Astrocyte of the spinal cord (primary cell): ENCODE data around the gene TRMT61A.

Source experiments
- DNase-seq: peaks from one replicate; pipeline ENCODE4 v3.0.0; 2011; ENCODE audit warnings: low read depth, low spot score
- H3K4me3 ChIP-seq: 2 replicates; pipeline ENCODE4 v1.5.1; 2011; ENCODE audit warnings: low read depth, mild to moderate bottlenecking, low read length, moderate library complexity
- CTCF ChIP-seq: IDR thresholded peaks from 2 replicates; pipeline ENCODE4 v1.5.1; 2012; ENCODE audit warnings: low read depth, mild to moderate bottlenecking, low read length, inconsistent platforms
- in situ Hi-C: cut with HindIII; loops from 2 replicates; pipeline ENCODE4 v1.10.0; 2017; ENCODE audit warnings: low sequenced_read_pairs

The TRMT61A gene

DNA sequence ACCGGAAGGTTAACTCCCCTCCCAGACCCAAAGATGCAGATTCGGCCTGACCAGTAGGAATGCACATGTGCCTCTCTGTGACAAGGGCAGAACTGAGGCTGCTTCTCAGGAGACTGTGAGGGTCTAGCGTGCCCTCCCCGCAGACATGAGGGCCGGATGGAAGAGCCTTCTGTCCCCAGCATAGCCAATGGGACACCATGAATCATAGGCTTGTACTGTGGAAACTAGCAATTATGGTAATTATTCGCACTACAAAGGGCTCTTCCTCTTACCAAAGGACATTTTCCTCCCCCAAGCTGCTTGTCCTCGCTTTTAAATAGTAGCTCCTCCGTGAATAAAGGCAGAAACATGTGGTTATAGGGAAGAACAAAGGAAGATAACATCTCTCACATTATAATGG is 40.0 kb downstream of the TRMT61A start:
- no peak for DNase-seq
- in situ Hi-C loops: no loop called here
- H3K4me3 ChIP-seq: no peak overlapping the region
- TF ChIP-seq CTCF: no peak

GRCh38 chr14:103569408-103569807 is 40.4 kb downstream of the TRMT61A start:
- no peak for DNase-seq
- in situ Hi-C loops: no loop called here
- H3K4me3 ChIP-seq: no peak overlapping the region
- TF ChIP-seq CTCF: no peak

DNA sequence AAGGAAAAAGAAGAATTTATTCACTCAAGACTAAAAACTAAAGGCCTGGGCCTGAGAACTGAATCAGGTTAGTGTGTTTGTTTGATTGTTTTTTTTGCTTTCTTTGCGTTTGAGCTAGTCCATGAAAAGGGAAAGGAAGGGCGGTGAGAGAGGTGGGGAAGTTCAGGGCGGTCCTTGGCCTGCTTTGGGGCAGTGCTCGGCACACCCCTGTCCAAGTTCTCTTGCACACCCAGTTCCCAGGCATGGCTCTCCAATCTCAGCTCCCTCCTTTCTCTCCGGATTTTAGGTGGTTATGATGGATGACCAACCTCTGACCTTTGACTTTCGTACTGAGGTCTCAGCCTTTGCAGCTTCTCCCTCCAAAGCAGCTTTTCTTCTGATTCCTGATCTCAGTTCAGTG is 45.1 kb downstream of the TRMT61A start:
- no peak for DNase-seq
- no peak overlapping the region for H3K4me3 ChIP-seq
- in situ Hi-C loops: no loop called here
- no peak for TF ChIP-seq CTCF

GRCh38 chr14:103574707-103575285 is 45.8 kb downstream of the TRMT61A start:
- no peak for TF ChIP-seq CTCF
- no peak overlapping the region for H3K4me3 ChIP-seq
- in situ Hi-C loops: no loop called here
- DNase-seq: no peak

DNA sequence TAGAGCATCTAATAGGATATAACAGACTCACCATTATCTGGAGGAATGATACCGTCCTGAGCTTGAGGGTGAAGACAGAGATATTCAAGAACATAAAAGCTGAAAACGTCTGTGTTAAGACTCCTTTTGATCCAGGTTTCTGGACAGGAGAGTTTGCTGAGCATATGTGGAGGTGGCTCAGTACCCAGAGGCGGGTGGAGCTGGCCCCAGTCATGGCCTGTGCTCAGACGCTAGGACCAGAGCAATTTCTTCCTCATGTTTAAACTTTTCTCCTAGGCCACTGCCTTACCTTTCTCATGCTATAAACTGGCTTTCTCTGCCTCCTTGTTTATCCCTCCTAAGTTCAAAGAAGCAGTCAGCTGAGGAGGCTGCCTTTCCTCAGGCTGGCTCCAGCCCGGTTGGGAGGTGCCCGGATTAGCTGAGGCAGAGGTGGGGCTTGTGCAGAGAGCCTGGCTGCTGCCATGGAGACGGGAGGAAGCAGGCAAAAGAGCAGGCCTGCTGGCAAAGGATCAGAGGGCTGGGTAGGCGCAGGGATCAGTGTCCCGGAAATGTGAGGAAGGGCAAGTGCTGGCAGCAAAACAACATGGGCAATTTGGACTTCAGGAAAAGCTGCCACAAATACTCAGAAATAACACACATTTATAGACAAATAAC is 47.5 kb downstream of the TRMT61A start:
- peak; percentile 85 for DNase-seq

DNA sequence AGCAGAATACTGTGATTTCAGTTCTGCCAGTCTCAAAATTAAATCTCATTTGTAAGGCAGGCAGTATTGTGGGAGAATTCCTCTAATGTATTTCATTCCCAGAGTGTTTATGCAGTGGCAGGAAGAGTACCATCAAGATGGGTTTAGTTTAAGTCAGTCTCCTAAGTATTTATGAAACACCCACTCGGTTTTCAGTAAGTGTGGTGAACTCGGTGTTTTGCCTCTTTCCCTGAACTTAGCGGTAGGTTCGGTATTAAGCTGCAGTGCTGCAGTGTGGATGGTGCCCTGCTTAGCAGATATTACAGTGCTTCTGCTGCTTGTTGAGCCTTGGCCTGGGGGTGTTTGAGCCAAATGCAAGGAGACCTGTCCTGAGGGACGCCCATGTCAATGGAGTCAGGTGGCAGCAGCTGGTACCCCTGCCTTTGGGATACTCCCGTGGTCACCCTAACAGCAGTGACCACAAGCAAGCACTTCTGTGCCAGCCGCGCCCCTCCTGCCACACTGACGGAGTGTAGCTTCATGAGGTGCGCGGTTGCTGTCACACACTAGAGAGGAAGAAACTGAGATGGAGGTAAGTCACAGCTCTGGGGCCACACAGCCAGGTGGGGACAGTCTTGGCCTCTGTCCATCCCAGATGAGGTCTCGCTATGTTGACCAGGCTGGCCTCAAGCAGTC is 49.5 kb downstream of the TRMT61A start:
- TF ChIP-seq CTCF: no peak
- in situ Hi-C loops: no loop called here
- H3K4me3 ChIP-seq: no peak overlapping the region
- no peak for DNase-seq

More for the DNA sequence above, 47.5 kb downstream of the TRMT61A start:
- in situ Hi-C loops: no loop called here
- no peak for TF ChIP-seq CTCF
- H3K4me3 ChIP-seq: no peak overlapping the region
